IMR-90 (cell line): Measurements from ENCODE around the gene CLDN22. TPM values are rescaled to one million over a fixed set of nuclear protein-coding genes. Genes with fewer than 3 reads are reported as not detected.

ENCODE experiments used
- ATAC-seq: fragments of 200-7000 bp; cut with Tn5 transposase; 2 replicates; pipeline ENCODE4 v1.9.1; 2020; ENCODE audit warnings: low read depth, mild to moderate bottlenecking, moderate library complexity
- BruUV-seq: library from RNA; stranded (reverse); fragments of 400-500 nt; replicated peaks from 2 replicates; lab custom pipeline; 2021; lab: Mats Ljungman, UMichigan
- CTCF ChIA-PET: fragments of 300-600 bp; formaldehyde crosslinking; extraction: SDS; loops from one replicate; lab custom pipeline; 2021; ENCODE audit warnings: antibody characterized with exemption; lab: Yijun Ruan, JAX
- POLR2A ChIA-PET: fragments of 300-600 bp; sonication (Branson Sonifier 250); formaldehyde crosslinking; loops from one replicate; lab custom pipeline; 2022; ENCODE audit warnings: antibody characterized with exemption; ENCODE audit not compliant: unreplicated experiment; lab: Charles Lee
- DNase-seq: peaks from one replicate; pipeline ENCODE4 v3.0.0; 2013
- H2AFZ ChIP-seq: replicated peaks from 2 replicates; pipeline ENCODE3; 2013; ENCODE audit warnings: low read length, mild to moderate bottlenecking; ENCODE audit not compliant: poor library complexity
- H2AK5ac ChIP-seq: 2 replicates; pipeline ENCODE4 v1.6.1; 2013; ENCODE audit warnings: low read depth, low read length, inconsistent platforms
- H2AK9ac ChIP-seq: replicated peaks from 2 replicates; pipeline ENCODE3; 2013; ENCODE audit warnings: mild to moderate bottlenecking, low read depth, low read length, moderate library complexity; ENCODE audit not compliant: poor library complexity
- H2BK120ac ChIP-seq: 2 replicates; pipeline ENCODE4 v1.6.1; 2013; ENCODE audit warnings: low read depth, low read length, inconsistent platforms
- H2BK15ac ChIP-seq: 3 replicates; pipeline ENCODE4 v1.6.1; 2013; ENCODE audit warnings: low read depth, low read length, inconsistent platforms
- H2BK20ac ChIP-seq: 2 replicates; pipeline ENCODE4 v1.6.1; 2013; ENCODE audit warnings: low read depth, mild to moderate bottlenecking, inconsistent platforms, low read length, moderate library complexity
- H2BK5ac ChIP-seq: 2 replicates; pipeline ENCODE4 v1.6.1; 2013; ENCODE audit warnings: mild to moderate bottlenecking, low read depth, low read length, inconsistent platforms; ENCODE audit not compliant: poor library complexity, severe bottlenecking
- H3K14ac ChIP-seq: replicated peaks from 2 replicates; pipeline ENCODE4 v1.6.1; 2013; ENCODE audit warnings: low read depth, low read length, inconsistent platforms
- H3K18ac ChIP-seq: 2 replicates; pipeline ENCODE4 v1.6.1; 2013; ENCODE audit warnings: low read depth, low read length, control low read depth
- H3K23ac ChIP-seq: 2 replicates; pipeline ENCODE4 v1.6.1; 2013; ENCODE audit warnings: low read depth, low read length, inconsistent platforms
- H3K27ac ChIP-seq: 2 replicates; pipeline ENCODE4 v1.5.1; 2013; ENCODE audit warnings: mild to moderate bottlenecking, control low read depth, low read length; ENCODE audit not compliant: insufficient read depth
- H3K27me3 ChIP-seq: 2 replicates; pipeline ENCODE4 v1.6.1; 2013; ENCODE audit warnings: low read length; ENCODE audit not compliant: control insufficient read depth, insufficient read depth
- H3K36me3 ChIP-seq: 2 replicates; pipeline ENCODE4 v1.6.1; 2013; ENCODE audit warnings: low read length, mixed read lengths; ENCODE audit not compliant: control insufficient read depth, insufficient read depth
- H3K4ac ChIP-seq: 2 replicates; pipeline ENCODE4 v1.6.1; 2013; ENCODE audit warnings: low read depth, low read length, inconsistent platforms
- H3K4me1 ChIP-seq: 2 replicates; pipeline ENCODE4 v1.6.1; 2013; ENCODE audit warnings: low read length, mixed read lengths; ENCODE audit not compliant: control insufficient read depth, insufficient read depth
- H3K4me2 ChIP-seq: 2 replicates; pipeline ENCODE4 v1.6.1; 2013; ENCODE audit warnings: low read depth, mild to moderate bottlenecking, control low read depth, low read length, moderate library complexity
- H3K4me3 ChIP-seq: 2 replicates; pipeline ENCODE4 v1.5.1; 2013; ENCODE audit warnings: low read depth, mild to moderate bottlenecking, control low read depth, low read length, moderate library complexity; ENCODE audit not compliant: insufficient read depth
- H3K56ac ChIP-seq: 2 replicates; pipeline ENCODE4 v1.6.1; 2013; ENCODE audit warnings: low read length, inconsistent platforms; ENCODE audit not compliant: insufficient read depth; ENCODE audit errors: extremely low read depth
- H3K79me1 ChIP-seq, 2 experiments: 2 replicates each; pipeline ENCODE4 v1.6.1; 2013; ENCODE audit warnings: low read length in 2 of 2, inconsistent platforms in 1 of 2, low read depth in 1 of 2
- H3K9ac ChIP-seq: 2 replicates; pipeline ENCODE4 v1.6.1; 2013; ENCODE audit warnings: low read depth, low read length, control low read depth
- H3K9me1 ChIP-seq: 2 replicates; pipeline ENCODE4 v1.6.1; 2013; ENCODE audit warnings: low read length, inconsistent platforms; ENCODE audit not compliant: insufficient read depth
- H3K9me3 ChIP-seq: 2 replicates; pipeline ENCODE4 v1.6.1; 2013; ENCODE audit warnings: low read length; ENCODE audit not compliant: control insufficient read depth, insufficient read depth
- H4K20me1 ChIP-seq: 2 replicates; pipeline ENCODE4 v1.6.1; 2013; ENCODE audit warnings: low read length, inconsistent platforms; ENCODE audit not compliant: insufficient read depth
- H4K5ac ChIP-seq: 2 replicates; pipeline ENCODE4 v1.6.1; 2013; ENCODE audit warnings: mild to moderate bottlenecking, low read depth, low read length, control low read depth
- H4K8ac ChIP-seq, 2 experiments: 2 replicates each; pipeline ENCODE4 v1.6.1; 2013; ENCODE audit warnings: low read depth in 2 of 2, low read length in 2 of 2, control low read depth in 1 of 2, inconsistent platforms in 1 of 2
- H4K91ac ChIP-seq: 2 replicates; pipeline ENCODE4 v1.6.1; 2013; ENCODE audit warnings: low read depth, low read length, inconsistent platforms; ENCODE audit not compliant: insufficient read depth
- BHLHE40 ChIP-seq: fragments of 150-350 bp; IDR thresholded peaks from 2 replicates; pipeline ENCODE4 v1.6.1; 2016; ENCODE audit warnings: mild to moderate bottlenecking, low read depth, low read length
- CEBPB ChIP-seq: IDR thresholded peaks from 2 replicates; pipeline ENCODE4 v1.6.1; 2012; ENCODE audit warnings: low read depth, low read length, improper control_type of control experiment
- CHD1 ChIP-seq: IDR thresholded peaks from 2 replicates; pipeline ENCODE4 v1.6.1; 2012; ENCODE audit warnings: low read depth, low read length, improper control_type of control experiment
- ELK1 ChIP-seq: fragments of 150-350 bp; IDR thresholded peaks from 2 replicates; pipeline ENCODE4 v1.6.1; 2016; ENCODE audit warnings: low read depth, mild to moderate bottlenecking, low read length, moderate library complexity, borderline replicate concordance
- MAZ ChIP-seq: IDR thresholded peaks from 2 replicates; pipeline ENCODE4 v1.6.1; 2012; ENCODE audit warnings: low read depth, mild to moderate bottlenecking, low read length, improper control_type of control experiment, moderate library complexity, borderline replicate concordance
- MXI1 ChIP-seq: IDR thresholded peaks from 2 replicates; pipeline ENCODE4 v1.6.1; 2012; ENCODE audit warnings: low read depth, mild to moderate bottlenecking, low read length, moderate library complexity, borderline replicate concordance
- POLR2A ChIP-seq: IDR thresholded peaks from 2 replicates; pipeline ENCODE4 v1.6.1; 2012; ENCODE audit warnings: mild to moderate bottlenecking, low read depth, low read length
- RAD21 ChIP-seq: IDR thresholded peaks from 2 replicates; pipeline ENCODE4 v1.6.1; 2012; ENCODE audit warnings: low read length, improper control_type of control experiment
- RCOR1 ChIP-seq: IDR thresholded peaks from 2 replicates; pipeline ENCODE4 v1.6.1; 2012; ENCODE audit warnings: mild to moderate bottlenecking, low read length, improper control_type of control experiment; ENCODE audit not compliant: insufficient replicate concordance
- RFX5 ChIP-seq: IDR thresholded peaks from 2 replicates; pipeline ENCODE4 v1.8.0; 2012; ENCODE audit warnings: low read depth, mild to moderate bottlenecking, low read length, moderate library complexity
- SMC3 ChIP-seq: fragments of 150-350 bp; IDR thresholded peaks from 2 replicates; pipeline ENCODE4 v1.6.1; 2016; ENCODE audit warnings: low read depth, mild to moderate bottlenecking, antibody characterized with exemption, low read length, moderate library complexity
- USF2 ChIP-seq: fragments of 150-350 bp; IDR thresholded peaks from 2 replicates; pipeline ENCODE4 v1.6.1; 2017; ENCODE audit warnings: mild to moderate bottlenecking, antibody characterized with exemption, low read length, low read depth
- WGBS, 2 experiments: methylation state at CpG; one replicate each; pipeline versions ENCODE4 v1.1.5 to v1.1.7; 2013; ENCODE audit warnings: missing lambda C conversion rate in 2 of 2; ENCODE audit not compliant: insufficient read length in 1 of 2; ENCODE audit errors: extremely low coverage in 2 of 2; 5-methylcytosine and 5-hydroxymethylcytosine counted together
- dilution Hi-C: fragments of 300-500 bp; cut with HindIII; formaldehyde crosslinking; loops from one replicate; pipeline ENCODE4 v1.14.3; 2018; ENCODE audit warnings: low sequenced_read_pairs; ENCODE audit not compliant: unreplicated experiment
- in situ Hi-C: fragments of 300-500 bp; cut with MboI; formaldehyde crosslinking; loops from 3 replicates; pipeline ENCODE4 v1.14.3; 2019; ENCODE audit warnings: low sequenced_read_pairs, inconsistent platforms, mixed read lengths
- intact Hi-C: fragments of 100-400 bp; cut with micrococcal nuclease; formaldehyde crosslinking; loops from 2 replicates; pipeline ENCODE4 v1.10.0; 2022
- polyA plus RNA-seq, 3 experiments: library from polyadenylated mRNA; depleted of rRNA; stranded (reverse); fragments of >200 nt; gene quantifications; 2 replicates each; pipeline ENCODE4 v1.2.3, GENCODE V29; 2012; ENCODE audit warnings: low replicate concordance in 1 of 3
- total RNA-seq: library from RNA; depleted of rRNA; stranded (reverse); fragments of >200 nt; gene quantifications from 2 replicates; pipeline ENCODE4 v1.2.3, GENCODE V29; 2012

Gene CLDN22
- total and polyA plus RNA-seq, 2 of the 4 experiments (the other 2 are of a cell fraction), result not detected

GRCh38 chr4:183284258-183284785 is 35.8 kb downstream of the CLDN22 start:
- Histone ChIP-seq H2BK20ac (peak overlapping the region; percentile 69), H2BK15ac (peak overlapping the region; percentile 25; the same call in 1 of the 3 replicates), H3K4ac (peak overlapping the region; percentile 44; the same call in 1 of the 2 replicates), H3K14ac (peak overlapping the region; percentile 24), H2BK5ac (peak overlapping the region; percentile 32), H3K9ac (no peak overlapping the region), H3K4me2 (no peak overlapping the region), H3K56ac (no peak overlapping the region), H3K18ac (0 out of 2 replicates have a peak overlapping the region, but pooled peaks have one; percentile 33), H3K27ac (peak overlapping the region; percentile 52), H2BK120ac (peak overlapping the region; percentile 48), H3K4me3 (no peak overlapping the region), H3K79me1 (peaks cover 0 to 20% of the 10 kb centered on the region in 2 experiments; a peak in 2 of 4 replicates), H4K5ac (peak overlapping the region; percentile 15; the same call in 1 of the 2 replicates), H3K9me1 (peaks cover 24% of the 10 kb centered on the region), H4K20me1 (peaks cover 4% of the 10 kb centered on the region; the same call in 1 of the 2 replicates), H4K8ac (peak overlapping the region in 1 of 2 experiments; percentile 4; a peak in 1 of 4 replicates), H3K9me3 (no peaks in the 10 kb centered on the region), H2AK9ac (no peak overlapping the region), H3K27me3 (no peaks in the 10 kb centered on the region), H3K4me1 (peaks cover 13% of the 10 kb centered on the region), H2AFZ (no peak overlapping the region), H4K91ac (peak overlapping the region; percentile 4; the same call in 1 of the 2 replicates), H3K23ac (peak overlapping the region; percentile 13; the same call in 1 of the 2 replicates), H2AK5ac (peak overlapping the region; percentile 22), H3K36me3 (peaks cover 43% of the 10 kb centered on the region)
- ATAC-seq (no peak), DNase-seq (no peak)
- CTCF ChIA-PET, result interaction anchor here (1.2 to 1.7 kb wide), 2 partner anchors 22 to 115 kb away, joined by 5 read pairs; no protein-coding TSS in a partner anchor
- WGBS, 2 experiments, result 73% methylated on average over 6 of the region's 12 CpGs; no CpG with 5 or more reads in 1 of the 2 experiments
- dilution Hi-C loops, result no loop called here
- in situ Hi-C loops, result no loop called here
- POLR2A ChIA-PET, result interaction anchor here (0.6 kb wide), 1 partner anchor 125 kb away, joined by 3 read pairs; no protein-coding TSS in a partner anchor
- no peak for TF ChIP-seq USF2
- TF ChIP-seq CHD1, result no peak
- no peak for TF ChIP-seq ELK1
- no peak for TF ChIP-seq RCOR1
- TF ChIP-seq CEBPB, result no peak
- TF ChIP-seq RAD21, result no peak
- no peak for TF ChIP-seq MXI1
- TF ChIP-seq MAZ, result no peak
- no peak for TF ChIP-seq SMC3
- no peak for TF ChIP-seq POLR2A
- TF ChIP-seq RFX5, result no peak
- no peak for TF ChIP-seq BHLHE40
- intact Hi-C loops, result no loop called here
- BruUV-seq, result no TSS peak
